Osteoblast (primary cell): Measurements from ENCODE around the gene DYNC1I1. TPM values are rescaled to one million over a fixed set of nuclear protein-coding genes. Genes with fewer than 3 reads are reported as not detected.

Source experiments
- DNase-seq: peaks from one replicate; pipeline ENCODE4 v3.0.0; 2011; ENCODE audit warnings: low spot score, mixed read lengths; ENCODE audit not compliant: insufficient read length; ENCODE audit errors: missing footprints
- H2AFZ ChIP-seq: 2 replicates; pipeline ENCODE4 v1.6.0; 2011; ENCODE audit warnings: mild to moderate bottlenecking, low read length
- H3K27ac ChIP-seq: 2 replicates; pipeline ENCODE4 v1.5.1; 2011; ENCODE audit warnings: mild to moderate bottlenecking, low read depth, low read length, moderate library complexity
- H3K27me3 ChIP-seq: 2 replicates; pipeline ENCODE4 v1.6.0; 2012; ENCODE audit warnings: mild to moderate bottlenecking, control low read depth, inconsistent platforms, low read length, moderate library complexity; ENCODE audit not compliant: insufficient read depth
- H3K36me3 ChIP-seq: 2 replicates; pipeline ENCODE4 v1.5.1; 2011; ENCODE audit warnings: mild to moderate bottlenecking, low read length, control low read depth, moderate library complexity; ENCODE audit not compliant: insufficient read depth
- H3K4me1 ChIP-seq: 2 replicates; pipeline ENCODE4 v1.5.1; 2011; ENCODE audit warnings: mild to moderate bottlenecking, low read length, control low read depth, moderate library complexity; ENCODE audit not compliant: insufficient read depth
- H3K4me2 ChIP-seq: 2 replicates; pipeline ENCODE4 v1.6.0; 2011; ENCODE audit warnings: mild to moderate bottlenecking, low read length; ENCODE audit not compliant: insufficient read depth
- H3K4me3 ChIP-seq: fragments of 200-600 bp; sonication (generic); 3 replicates; pipeline ENCODE4 v1.5.1; 2012; ENCODE audit warnings: mild to moderate bottlenecking, low read length, inconsistent platforms; ENCODE audit not compliant: insufficient read depth
- H3K79me2 ChIP-seq: 2 replicates; pipeline ENCODE4 v1.6.0; 2012; ENCODE audit warnings: mild to moderate bottlenecking, low read length, control low read depth, inconsistent platforms; ENCODE audit not compliant: insufficient read depth
- H3K9me3 ChIP-seq: 2 replicates; pipeline ENCODE4 v1.5.1; 2011; ENCODE audit warnings: low read depth, low read length, control low read depth
- H4K20me1 ChIP-seq: 2 replicates; pipeline ENCODE4 v1.6.0; 2012; ENCODE audit warnings: mild to moderate bottlenecking, low read length, control low read depth; ENCODE audit not compliant: insufficient read depth
- CTCF ChIP-seq: IDR thresholded peaks from 2 replicates; pipeline ENCODE4 v1.5.1; 2011; ENCODE audit warnings: mild to moderate bottlenecking, low read depth, low read length, moderate library complexity; ENCODE audit errors: extremely low read depth
- total RNA-seq: library from RNA; depleted of rRNA; stranded (reverse); fragments of >200 nt; gene quantifications from 2 replicates; pipeline ENCODE4 v1.2.3, GENCODE V29; 2012

Gene DYNC1I1
- total RNA-seq, 1 donor = 2.2 TPM

DNA sequence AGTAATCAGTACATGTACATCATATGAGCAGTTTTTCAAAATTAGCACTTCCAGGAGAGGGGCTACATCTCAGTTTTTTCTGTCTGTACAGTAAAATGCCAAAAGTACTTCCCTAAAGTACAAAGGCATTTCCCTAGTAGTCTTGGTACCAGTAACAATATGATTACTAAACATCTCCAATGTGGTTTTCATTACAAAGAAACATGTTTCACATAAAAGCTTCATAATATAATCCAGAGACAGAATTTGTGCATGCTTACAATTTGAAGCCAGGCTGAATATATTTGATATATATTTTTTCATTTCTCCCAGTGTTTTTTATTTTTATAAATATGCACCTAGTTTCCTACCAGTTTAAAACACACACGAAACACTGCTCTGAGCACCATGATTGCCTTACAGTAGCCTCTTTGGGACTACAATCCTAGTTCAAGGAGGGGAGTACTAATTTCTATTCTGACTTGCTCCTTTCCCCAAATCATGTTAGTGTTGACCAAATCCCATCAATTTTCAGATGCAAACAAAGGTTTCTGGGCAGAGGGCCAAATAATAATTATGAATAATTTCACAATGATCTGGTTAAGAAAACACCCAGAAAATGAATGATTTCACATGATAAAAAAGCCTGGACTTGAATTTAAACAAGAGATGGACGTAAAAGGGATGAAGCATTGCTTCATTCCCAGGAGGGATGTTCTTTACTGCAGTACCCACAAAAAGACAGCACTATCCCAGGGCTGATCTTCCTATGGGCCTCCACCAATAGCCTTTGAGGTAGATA lies 348.3 kb downstream of the DYNC1I1 start:
- no peak for TF ChIP-seq CTCF
- no peak overlapping the region for H2AFZ ChIP-seq
- H3K79me2 ChIP-seq = no peaks in the 10 kb centered on the region
- no peaks in the 10 kb centered on the region for H3K4me1 ChIP-seq
- no peak overlapping the region for H3K4me3 ChIP-seq
- peaks cover 4% of the 10 kb centered on the region for H3K36me3 ChIP-seq
- H3K9me3 ChIP-seq = no peaks in the 10 kb centered on the region
- no peak overlapping the region for H3K4me2 ChIP-seq
- no peak for DNase-seq
- H3K27me3 ChIP-seq = no peaks in the 10 kb centered on the region
- H4K20me1 ChIP-seq = no peaks in the 10 kb centered on the region
- H3K27ac ChIP-seq = no peak overlapping the region

- no peak for TF ChIP-seq CTCF
- DNase-seq = no peak
- Histone ChIP-seq H3K9me3 (no peaks in the 10 kb centered on the region), H3K36me3 (peaks cover 4% of the 10 kb centered on the region), H4K20me1 (no peaks in the 10 kb centered on the region), H3K4me1 (no peaks in the 10 kb centered on the region), H3K27me3 (no peaks in the 10 kb centered on the region), H2AFZ (no peak overlapping the region), H3K79me2 (no peaks in the 10 kb centered on the region), H3K27ac (no peak overlapping the region), H3K4me3 (no peak overlapping the region), H3K4me2 (no peak overlapping the region)
Observed at GRCh38 chr7:96121752-96122151, 349.4 kb downstream of the DYNC1I1 start.

DNA sequence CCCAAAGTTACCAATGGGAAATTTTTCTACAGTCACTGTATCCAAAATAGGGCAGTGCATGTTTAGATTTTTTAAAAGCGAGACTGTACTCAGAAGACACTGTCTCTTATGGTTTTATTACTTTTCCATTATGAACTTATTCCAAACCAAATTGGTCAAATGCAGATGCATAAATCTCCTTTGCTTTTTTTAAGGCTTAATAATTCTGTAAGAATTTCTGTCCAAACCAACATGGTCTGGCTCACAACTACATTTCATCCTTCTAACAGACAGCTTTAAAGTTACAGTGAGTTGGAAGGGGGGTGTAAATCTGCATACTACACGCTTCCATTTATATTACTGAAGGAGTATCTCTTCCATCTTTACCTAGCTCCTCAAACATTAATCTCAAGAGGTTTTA lies 350.4 kb downstream of the DYNC1I1 start:
- H4K20me1 ChIP-seq = no peaks in the 10 kb centered on the region
- no peak overlapping the region for H3K27ac ChIP-seq
- peaks cover 4% of the 10 kb centered on the region for H3K36me3 ChIP-seq
- no peaks in the 10 kb centered on the region for H3K9me3 ChIP-seq
- DNase-seq = no peak
- TF ChIP-seq CTCF = no peak
- no peak overlapping the region for H3K4me2 ChIP-seq
- H3K4me3 ChIP-seq = no peak overlapping the region
- no peaks in the 10 kb centered on the region for H3K27me3 ChIP-seq
- no peak overlapping the region for H2AFZ ChIP-seq
- H3K4me1 ChIP-seq = no peaks in the 10 kb centered on the region
- H3K79me2 ChIP-seq = no peaks in the 10 kb centered on the region

- Histone ChIP-seq H3K4me3 (no peak overlapping the region), H3K79me2 (no peaks in the 10 kb centered on the region), H3K27me3 (no peaks in the 10 kb centered on the region), H3K4me1 (no peaks in the 10 kb centered on the region), H2AFZ (no peak overlapping the region), H3K36me3 (peaks cover 4% of the 10 kb centered on the region), H3K4me2 (no peak overlapping the region), H3K9me3 (no peaks in the 10 kb centered on the region), H4K20me1 (no peaks in the 10 kb centered on the region), H3K27ac (no peak overlapping the region)
- no peak for DNase-seq
- TF ChIP-seq CTCF = no peak
Observed at GRCh38 chr7:96126382-96126781, 354.0 kb downstream of the DYNC1I1 start.
